Neural progenitor cell (in vitro differentiated cells): ENCODE results near the gene CIB2. TPM values are rescaled to one million over a fixed set of nuclear protein-coding genes. Genes with fewer than 3 reads are reported as not detected.

Source experiments
- DNase-seq: peaks from one replicate; pipeline ENCODE4 v3.0.0-alpha.2; 2016; ENCODE audit warnings: low spot score
- H2AFZ ChIP-seq: fragments of 200-600 bp; sonication (generic); replicated peaks from 2 replicates; pipeline ENCODE4 v1.6.1; 2016; ENCODE audit warnings: antibody characterized with exemption
- H3F3A ChIP-seq: fragments of 200-600 bp; sonication (generic); 2 replicates; pipeline ENCODE4 v1.6.1; 2016; ENCODE audit warnings: antibody characterized with exemption, low read depth
- H3K27ac ChIP-seq: fragments of 200-600 bp; sonication (generic); 2 replicates; pipeline ENCODE4 v1.5.1; 2016; ENCODE audit warnings: mild to moderate bottlenecking
- H3K27me3 ChIP-seq: fragments of 200-600 bp; sonication (generic); 2 replicates; pipeline ENCODE4 v1.6.1; 2016; ENCODE audit warnings: mild to moderate bottlenecking, moderate library complexity
- H3K36me3 ChIP-seq: fragments of 200-600 bp; sonication (generic); 2 replicates; pipeline ENCODE4 v1.5.1; 2016
- H3K4me1 ChIP-seq: fragments of 200-600 bp; sonication (generic); 2 replicates; pipeline ENCODE4 v1.6.1; 2016; ENCODE audit warnings: mixed run types
- H3K4me2 ChIP-seq: fragments of 200-600 bp; sonication (generic); 2 replicates; pipeline ENCODE4 v1.6.1; 2016
- H3K4me3 ChIP-seq: fragments of 200-600 bp; sonication (generic); 2 replicates; pipeline ENCODE4 v1.5.1; 2016
- H3K79me2 ChIP-seq: fragments of 200-600 bp; sonication (generic); 2 replicates; pipeline ENCODE4 v1.6.1; 2016; ENCODE audit warnings: low read depth
- H3K9ac ChIP-seq: fragments of 200-600 bp; sonication (generic); 2 replicates; pipeline ENCODE4 v1.6.1; 2016
- H3K9me3 ChIP-seq: fragments of 200-600 bp; sonication (generic); 2 replicates; pipeline ENCODE4 v1.5.1; 2016; ENCODE audit warnings: low read depth
- H4K20me1 ChIP-seq: fragments of 200-600 bp; sonication (generic); 2 replicates; pipeline ENCODE4 v1.6.1; 2016; ENCODE audit warnings: low read depth
- H3K27ac Mint-ChIP-seq: 3 replicates; pipeline ENCODE4 v1.8.0; 2021; ENCODE audit warnings: mixed read lengths
- H3K27me3 Mint-ChIP-seq: 2 replicates; pipeline ENCODE4 v1.8.0; 2022; ENCODE audit warnings: low read depth, mild to moderate bottlenecking, inconsistent platforms, moderate library complexity, mixed read lengths; ENCODE audit not compliant: insufficient read depth
- H3K36me3 Mint-ChIP-seq: 3 replicates; pipeline ENCODE4 v1.8.0; 2021; ENCODE audit warnings: mixed read lengths
- H3K4me1 Mint-ChIP-seq: 3 replicates; pipeline ENCODE4 v1.8.0; 2021; ENCODE audit warnings: mixed read lengths
- H3K4me3 Mint-ChIP-seq: 3 replicates; pipeline ENCODE4 v1.8.0; 2021; ENCODE audit warnings: mild to moderate bottlenecking, moderate library complexity, mixed read lengths
- H3K9me3 Mint-ChIP-seq: 3 replicates; pipeline ENCODE4 v1.8.0; 2020; ENCODE audit warnings: mixed read lengths
- EZH2 ChIP-seq: fragments of 200-600 bp; sonication (generic); IDR thresholded peaks from 2 replicates; pipeline ENCODE4 v1.6.1; 2017; ENCODE audit warnings: antibody characterized with exemption, mild to moderate bottlenecking, moderate library complexity
- EZH2phosphoT487 ChIP-seq: fragments of 200-600 bp; sonication (generic); IDR thresholded peaks from 2 replicates; pipeline ENCODE4 v1.6.1; 2017; ENCODE audit warnings: antibody characterized with exemption
- total RNA-seq: library from RNA; depleted of rRNA; stranded (reverse); fragments of >200 nt; gene quantifications from 2 replicates; pipeline ENCODE4 v1.2.3, GENCODE V29; 2015; ENCODE audit warnings: low replicate concordance
- TF ChIP-seq, protein P1 (sequence below): fragments of 200-600 bp; sonication (generic); IDR thresholded peaks from 2 replicates; pipeline ENCODE4 v1.5.1; 2017; ENCODE audit warnings: antibody characterized with exemption, mild to moderate bottlenecking

CIB2 gene
- total RNA-seq, 1 donor from 2014 or later, result 40.6 TPM

DNA sequence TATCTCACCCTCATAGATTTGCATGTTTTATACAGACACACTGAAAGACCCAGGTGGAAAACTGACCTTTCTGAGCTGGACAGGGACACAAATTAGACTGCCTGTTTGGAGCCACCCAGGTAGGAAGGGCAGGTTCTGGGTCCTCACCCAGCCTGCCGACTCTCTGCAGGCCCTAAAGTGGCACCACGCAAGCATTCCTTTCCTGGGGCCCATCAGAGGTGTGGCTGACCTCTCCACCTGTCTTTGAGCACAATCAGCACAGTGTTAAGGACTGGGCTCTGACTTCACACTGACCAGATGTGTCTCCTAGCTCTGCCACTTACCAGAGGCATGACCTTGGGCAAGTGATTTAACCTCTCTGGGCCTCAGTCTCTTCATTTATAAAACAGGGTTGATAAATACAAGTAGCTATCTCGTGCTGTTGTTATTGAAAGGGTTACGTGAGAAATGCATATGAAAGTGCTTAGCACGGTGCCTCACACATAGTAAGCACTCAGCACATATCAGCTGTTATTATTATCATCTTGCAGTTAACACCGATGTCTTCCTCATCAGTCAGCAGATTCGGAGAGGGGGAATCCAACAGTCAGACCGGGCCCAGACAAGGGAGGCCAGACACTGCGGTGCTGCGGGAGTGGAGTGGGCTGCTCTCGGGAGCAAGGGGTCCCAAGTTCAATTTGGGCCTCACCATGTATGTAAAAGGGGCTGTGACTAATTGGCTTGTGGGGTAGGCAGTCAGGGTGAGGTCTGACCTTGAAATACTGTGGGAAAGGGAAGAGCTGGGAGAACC, 51.8 kb downstream of the CIB2 start:
- Histone ChIP-seq H2AFZ (no peak overlapping the region), H3K27me3 (no peaks in the 10 kb centered on the region), H3K4me2 (no peak overlapping the region), H3K27ac (no peak overlapping the region), H3K36me3 (no peaks in the 10 kb centered on the region), H3K9me3 (no peaks in the 10 kb centered on the region), H3F3A (peaks cover 22% of the 10 kb centered on the region), H3K4me1 (peaks cover 16% of the 10 kb centered on the region), H4K20me1 (peaks cover 15% of the 10 kb centered on the region), H3K79me2 (peaks cover 11% of the 10 kb centered on the region), H3K9ac (no peak overlapping the region), H3K4me3 (no peak overlapping the region)
- no peaks in the 10 kb centered on the region for H3K36me3 Mint-ChIP-seq
- no peak for DNase-seq
- no peak overlapping the region for H3K4me3 Mint-ChIP-seq
- no peak for TF ChIP-seq EZH2
- TF ChIP-seq, protein P1, sequence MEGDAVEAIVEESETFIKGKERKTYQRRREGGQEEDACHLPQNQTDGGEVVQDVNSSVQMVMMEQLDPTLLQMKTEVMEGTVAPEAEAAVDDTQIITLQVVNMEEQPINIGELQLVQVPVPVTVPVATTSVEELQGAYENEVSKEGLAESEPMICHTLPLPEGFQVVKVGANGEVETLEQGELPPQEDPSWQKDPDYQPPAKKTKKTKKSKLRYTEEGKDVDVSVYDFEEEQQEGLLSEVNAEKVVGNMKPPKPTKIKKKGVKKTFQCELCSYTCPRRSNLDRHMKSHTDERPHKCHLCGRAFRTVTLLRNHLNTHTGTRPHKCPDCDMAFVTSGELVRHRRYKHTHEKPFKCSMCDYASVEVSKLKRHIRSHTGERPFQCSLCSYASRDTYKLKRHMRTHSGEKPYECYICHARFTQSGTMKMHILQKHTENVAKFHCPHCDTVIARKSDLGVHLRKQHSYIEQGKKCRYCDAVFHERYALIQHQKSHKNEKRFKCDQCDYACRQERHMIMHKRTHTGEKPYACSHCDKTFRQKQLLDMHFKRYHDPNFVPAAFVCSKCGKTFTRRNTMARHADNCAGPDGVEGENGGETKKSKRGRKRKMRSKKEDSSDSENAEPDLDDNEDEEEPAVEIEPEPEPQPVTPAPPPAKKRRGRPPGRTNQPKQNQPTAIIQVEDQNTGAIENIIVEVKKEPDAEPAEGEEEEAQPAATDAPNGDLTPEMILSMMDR, result no peak
- no peak for TF ChIP-seq EZH2phosphoT487
- no peaks in the 10 kb centered on the region for H3K9me3 Mint-ChIP-seq
- peaks cover 10% of the 10 kb centered on the region for H3K4me1 Mint-ChIP-seq
- H3K27me3 Mint-ChIP-seq, result peaks cover under 1% of the 10 kb centered on the region
- peak overlapping the region; percentile 22 for H3K27ac Mint-ChIP-seq

DNA sequence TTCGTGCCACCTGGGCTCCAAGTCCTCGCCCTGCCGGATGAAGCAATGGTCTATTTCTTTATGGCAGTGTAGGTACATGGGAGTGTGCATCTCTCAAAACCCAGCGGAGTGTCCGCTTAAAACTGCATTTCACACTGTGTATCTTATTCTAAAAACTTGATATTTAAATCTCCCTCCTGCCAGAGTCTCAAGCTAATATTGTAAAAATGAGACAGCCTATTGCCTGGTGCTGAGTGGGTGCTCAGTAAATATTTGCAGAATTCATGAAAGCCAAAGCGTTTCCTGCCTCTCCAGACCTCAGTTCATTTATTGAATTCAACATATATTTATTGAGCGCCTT, 53.4 kb downstream of the CIB2 start:
- H3K36me3 Mint-ChIP-seq, result no peaks in the 10 kb centered on the region
- Histone ChIP-seq H4K20me1 (peaks cover 15% of the 10 kb centered on the region), H2AFZ (peak overlapping the region; percentile 97), H3K27me3 (no peaks in the 10 kb centered on the region), H3K4me1 (peaks cover 16% of the 10 kb centered on the region), H3K36me3 (no peaks in the 10 kb centered on the region), H3K4me3 (peak overlapping the region; percentile 94), H3K9me3 (no peaks in the 10 kb centered on the region), H3K4me2 (peak overlapping the region; percentile 93), H3K9ac (no peak overlapping the region), H3F3A (peaks cover 22% of the 10 kb centered on the region), H3K27ac (no peak overlapping the region), H3K79me2 (peaks cover 18% of the 10 kb centered on the region)
- peaks cover 11% of the 10 kb centered on the region for H3K4me1 Mint-ChIP-seq
- H3K27ac Mint-ChIP-seq, result no peak overlapping the region
- DNase-seq, result no peak
- peak overlapping the region; percentile 90 for H3K4me3 Mint-ChIP-seq
- no peaks in the 10 kb centered on the region for H3K9me3 Mint-ChIP-seq
- no peaks in the 10 kb centered on the region for H3K27me3 Mint-ChIP-seq
- TF ChIP-seq, protein P1, result no peak
- no peak for TF ChIP-seq EZH2phosphoT487
- no peak for TF ChIP-seq EZH2

DNA sequence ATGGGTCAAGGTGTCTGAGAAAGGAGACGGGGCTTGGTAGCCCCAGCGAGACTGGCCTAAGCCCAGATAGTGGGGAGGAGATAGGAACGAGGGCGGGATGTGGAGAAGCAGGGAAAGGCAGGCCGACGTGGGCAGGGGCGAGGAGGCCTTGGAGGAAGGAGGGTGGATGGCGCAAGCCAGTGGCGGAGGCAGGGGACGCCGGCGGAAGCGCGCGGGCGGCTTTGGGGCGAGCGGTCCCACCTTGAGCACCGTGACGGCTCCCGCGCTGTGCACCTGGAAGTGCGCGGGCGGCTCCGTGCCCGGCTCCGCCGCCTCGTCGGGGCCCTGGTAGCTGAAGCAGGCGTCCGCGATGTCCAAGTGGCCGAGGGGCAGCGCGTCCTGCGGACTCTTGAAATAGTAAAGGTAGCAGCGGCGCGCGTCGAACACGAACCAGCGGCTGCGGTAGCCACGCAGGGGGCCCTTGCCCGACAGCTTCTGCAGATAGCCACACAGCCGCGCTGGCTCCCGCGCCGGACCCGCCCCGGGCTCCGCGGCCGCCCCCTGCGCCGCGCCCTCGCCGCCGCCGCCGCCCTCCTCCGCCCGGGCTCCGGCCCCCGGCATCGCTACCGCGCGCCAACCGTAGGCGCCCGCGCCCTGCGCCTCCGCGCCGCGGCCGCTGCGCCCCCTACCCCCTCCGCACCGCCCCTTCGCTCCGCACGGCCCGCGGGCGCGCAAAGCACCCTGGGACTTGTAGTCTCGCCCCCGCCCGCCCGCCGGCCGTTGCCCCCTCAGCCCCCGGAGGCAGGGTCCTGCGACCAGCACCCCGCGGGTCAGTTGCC, 54.0 kb downstream of the CIB2 start, which contains the start of gene TBC1D2B:
TBC1D2B (minus strand) TSS at position 659 of the 818 bp plus-strand sequence; CDS start at position 600, 59 bp downstream.
- Mint-ChIP-seq H3K27ac (peak within 1 kb of the TSS; percentile 67), H3K4me1 (peaks cover 17% of the 10 kb centered on the region), H3K36me3 (no peaks in the 10 kb centered on the region), H3K9me3 (no peaks in the 10 kb centered on the region), H3K27me3 (no peaks in the 10 kb centered on the region), H3K4me3 (peak within 1 kb of the TSS; percentile 93)
- TF ChIP-seq, protein P1, result peak; percentile 22
- peak; percentile 38 for TF ChIP-seq EZH2
- TF ChIP-seq EZH2phosphoT487, result no peak
- Histone ChIP-seq H3K4me3 (peak within 1 kb of the TSS; percentile 94), H3K9ac (peak within 1 kb of the TSS; percentile 47), H2AFZ (peak within 1 kb of the TSS; percentile 98), H4K20me1 (peaks cover 15% of the 10 kb centered on the region), H3K4me1 (peaks cover 16% of the 10 kb centered on the region), H3F3A (peaks cover 22% of the 10 kb centered on the region), H3K4me2 (peak within 1 kb of the TSS; percentile 98), H3K27me3 (no peaks in the 10 kb centered on the region), H3K27ac (no peak within 1 kb of the TSS), H3K79me2 (peaks cover 18% of the 10 kb centered on the region), H3K9me3 (no peaks in the 10 kb centered on the region), H3K36me3 (no peaks in the 10 kb centered on the region)
- DNase-seq, result peak; percentile 90
